Measurements from ENCODE around the gene RAPGEF4.

DNA sequence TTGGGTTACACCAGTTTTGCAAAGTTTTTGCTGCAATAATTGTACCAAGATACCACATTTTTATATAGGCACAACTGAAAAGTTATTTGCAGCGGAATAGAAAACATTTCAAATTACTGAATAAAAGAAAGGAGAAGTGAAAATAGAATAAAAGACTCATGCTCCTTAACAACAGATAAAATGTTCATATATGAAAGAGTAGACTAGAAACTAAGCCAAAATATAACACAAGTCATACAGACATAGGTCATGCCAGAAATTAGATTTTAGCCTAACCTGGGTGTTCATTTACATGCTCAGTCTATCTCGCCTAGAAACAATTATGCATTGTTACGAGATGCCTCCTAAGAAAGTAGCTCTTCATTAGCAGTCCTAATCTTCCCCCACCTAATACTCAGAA lies 323.6 kb downstream of the RAPGEF4 start:
- no peak for TF ChIP-seq POLR2AphosphoS5 (IDR thresholded peaks at IDR 0.05)
- no peak for TF ChIP-seq CTCF (IDR thresholded peaks at IDR 0.05)

All from sigmoid colon (tissue), 4 donors.